ENCODE measurements around the gene BBS5. TPM values are rescaled to one million over a fixed set of nuclear protein-coding genes. Genes with fewer than 3 reads are reported as not detected.

Gene BBS5
- polyA plus RNA-seq, 1 donor from 2014 or later, result 9.1 TPM

GRCh38 chr2:169507698-169508097 lies 28.4 kb downstream of the BBS5 start:
- Histone ChIP-seq H3K27ac (ENCODE audit: low read length) (no peak overlapping the region), H2AFZ (ENCODE audit: low read depth, low read length) (no peak overlapping the region), H3K36me3 (ENCODE audit: insufficient read depth, low read length) (peaks cover 8% of the 10 kb centered on the region), H3K27me3 (ENCODE audit: insufficient read depth, low read depth, low read length) (no peaks in the 10 kb centered on the region), H3K79me2 (replicated peaks; ENCODE audit: insufficient read depth, low read length) (no peaks in the 10 kb centered on the region), H3K4me3 (ENCODE audit: low read length) (no peak overlapping the region), H3K4me2 (ENCODE audit: low read length) (no peak overlapping the region), H4K20me1 (ENCODE audit: insufficient read depth) (no peaks in the 10 kb centered on the region), H3K9ac (ENCODE audit: low read length) (no peak overlapping the region), H3K9me2 (ENCODE audit: insufficient read depth, low read length) (no peaks in the 10 kb centered on the region), H3F3A (ENCODE audit: insufficient read depth, low read length, poor library complexity, severe bottlenecking) (no peaks in the 10 kb centered on the region), H3K9me3 (ENCODE audit: low read length) (no peaks in the 10 kb centered on the region)
- TF ChIP-seq MXI1 (conservative IDR thresholded peaks at IDR 0.05; ENCODE audit: poor library complexity, severe bottlenecking) (no peak), POLR2AphosphoS5 (IDR thresholded peaks at IDR 0.05) (no peak), SMC3 (conservative IDR thresholded peaks at IDR 0.05; ENCODE audit: poor library complexity) (no peak), EP300 (conservative IDR thresholded peaks at IDR 0.05; ENCODE audit: poor library complexity, severe bottlenecking) (no peak), CTCF (IDR thresholded peaks at IDR 0.05; ENCODE audit: poor library complexity, severe bottlenecking) (no peak), RAD21 (conservative IDR thresholded peaks at IDR 0.05) (no peak), TAF1 (IDR thresholded peaks at IDR 0.05; ENCODE audit: low read depth) (no peak), REST (IDR thresholded peaks at IDR 0.05; ENCODE audit: borderline replicate concordance) (no peak), EZH2 (IDR thresholded peaks at IDR 0.05; ENCODE audit: borderline replicate concordance, insufficient read depth, low read length, poor library complexity, severe bottlenecking) (no peak)

GRCh38 chr2:169509298-169509885 lies 30.1 kb downstream of the BBS5 start, which contains the start of gene KLHL41:
KLHL41 (plus strand) TSS chr2:169509702; CDS start chr2:169509779, 77 bp downstream.
- Histone ChIP-seq H3K4me2 (ENCODE audit: low read length) (no peak within 1 kb of the TSS), H3K9me2 (ENCODE audit: insufficient read depth, low read length) (no peaks in the 10 kb centered on the region), H3K27ac (ENCODE audit: low read length) (no peak within 1 kb of the TSS), H3K79me2 (replicated peaks; ENCODE audit: insufficient read depth, low read length) (no peaks in the 10 kb centered on the region), H3F3A (ENCODE audit: insufficient read depth, low read length, poor library complexity, severe bottlenecking) (no peaks in the 10 kb centered on the region), H3K9ac (ENCODE audit: low read length) (no peak within 1 kb of the TSS), H3K27me3 (ENCODE audit: insufficient read depth, low read depth, low read length) (no peaks in the 10 kb centered on the region), H4K20me1 (ENCODE audit: insufficient read depth) (no peaks in the 10 kb centered on the region), H3K4me3 (ENCODE audit: low read length) (no peak within 1 kb of the TSS), H3K36me3 (ENCODE audit: insufficient read depth, low read length) (peaks cover 3% of the 10 kb centered on the region), H3K9me3 (ENCODE audit: low read length) (no peaks in the 10 kb centered on the region), H2AFZ (ENCODE audit: low read depth, low read length) (no peak within 1 kb of the TSS)
- TF ChIP-seq POLR2AphosphoS5 (IDR thresholded peaks at IDR 0.05) (no peak), SMC3 (conservative IDR thresholded peaks at IDR 0.05; ENCODE audit: poor library complexity) (no peak), REST (IDR thresholded peaks at IDR 0.05; ENCODE audit: borderline replicate concordance) (no peak), MXI1 (conservative IDR thresholded peaks at IDR 0.05; ENCODE audit: poor library complexity, severe bottlenecking) (no peak), EP300 (conservative IDR thresholded peaks at IDR 0.05; ENCODE audit: poor library complexity, severe bottlenecking) (no peak), RAD21 (conservative IDR thresholded peaks at IDR 0.05) (no peak), TAF1 (IDR thresholded peaks at IDR 0.05; ENCODE audit: low read depth) (no peak), EZH2 (IDR thresholded peaks at IDR 0.05; ENCODE audit: borderline replicate concordance, insufficient read depth, low read length, poor library complexity, severe bottlenecking) (no peak), CTCF (IDR thresholded peaks at IDR 0.05; ENCODE audit: poor library complexity, severe bottlenecking) (no peak)

Data from neural cell (in vitro differentiated cells).